ENCODE results near the gene ZBTB5.
A peak's percentile ranks its signal among the peaks of the same experiment; 100 is the strongest.

The ZBTB5 gene

DNA sequence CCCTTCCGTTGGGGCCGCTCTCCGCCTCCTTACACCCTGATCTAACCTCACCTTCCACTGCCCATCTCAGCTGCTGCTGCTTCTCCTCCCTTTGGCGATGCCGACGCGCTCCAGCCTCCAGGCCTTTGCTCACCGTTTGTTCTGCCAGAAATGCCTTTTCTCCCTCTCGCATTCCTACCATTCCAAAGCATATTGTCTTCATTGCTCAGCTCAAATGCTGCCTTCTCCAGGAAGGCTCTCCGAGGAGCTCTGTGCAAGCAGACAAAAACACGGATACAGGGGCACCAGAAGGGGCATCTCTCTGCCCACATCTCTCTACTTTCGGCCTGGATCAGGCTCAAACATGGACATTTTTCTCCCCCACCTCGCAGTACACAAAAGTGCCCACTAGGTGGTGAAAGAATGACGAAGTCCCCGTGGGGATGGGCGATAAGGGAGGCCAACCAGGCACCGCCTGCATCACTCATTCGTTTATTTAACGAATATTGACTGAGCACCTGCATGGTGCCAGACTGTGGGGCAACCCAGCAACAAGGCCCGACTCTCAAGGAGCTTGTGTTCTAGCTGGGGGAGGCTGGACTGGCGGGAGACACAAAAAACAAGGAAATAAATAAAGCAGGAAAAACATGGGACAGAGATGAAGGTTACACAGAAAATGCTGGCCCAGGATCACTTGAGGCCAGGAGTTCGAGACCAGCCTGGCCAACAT is 50.1 kb downstream of the ZBTB5 start:
- TF ChIP-seq, protein P1, sequence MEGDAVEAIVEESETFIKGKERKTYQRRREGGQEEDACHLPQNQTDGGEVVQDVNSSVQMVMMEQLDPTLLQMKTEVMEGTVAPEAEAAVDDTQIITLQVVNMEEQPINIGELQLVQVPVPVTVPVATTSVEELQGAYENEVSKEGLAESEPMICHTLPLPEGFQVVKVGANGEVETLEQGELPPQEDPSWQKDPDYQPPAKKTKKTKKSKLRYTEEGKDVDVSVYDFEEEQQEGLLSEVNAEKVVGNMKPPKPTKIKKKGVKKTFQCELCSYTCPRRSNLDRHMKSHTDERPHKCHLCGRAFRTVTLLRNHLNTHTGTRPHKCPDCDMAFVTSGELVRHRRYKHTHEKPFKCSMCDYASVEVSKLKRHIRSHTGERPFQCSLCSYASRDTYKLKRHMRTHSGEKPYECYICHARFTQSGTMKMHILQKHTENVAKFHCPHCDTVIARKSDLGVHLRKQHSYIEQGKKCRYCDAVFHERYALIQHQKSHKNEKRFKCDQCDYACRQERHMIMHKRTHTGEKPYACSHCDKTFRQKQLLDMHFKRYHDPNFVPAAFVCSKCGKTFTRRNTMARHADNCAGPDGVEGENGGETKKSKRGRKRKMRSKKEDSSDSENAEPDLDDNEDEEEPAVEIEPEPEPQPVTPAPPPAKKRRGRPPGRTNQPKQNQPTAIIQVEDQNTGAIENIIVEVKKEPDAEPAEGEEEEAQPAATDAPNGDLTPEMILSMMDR (IDR thresholded peaks at IDR 0.05; ENCODE audit: unreplicated experiment in 3 of 3) = peak; percentile 84 to 89 (median 86)
- H3K9me3 Mint-ChIP-seq = no peaks in the 10 kb centered on the region
- H3K4me1 Mint-ChIP-seq = peaks cover 23% of the 10 kb centered on the region
- H3K36me3 Mint-ChIP-seq (ENCODE audit: low read depth) = no peaks in the 10 kb centered on the region
- H3K27ac Mint-ChIP-seq = peak overlapping the region; percentile 78 to 91 (median 86)
- H3K27me3 Mint-ChIP-seq (ENCODE audit: low read depth) = peaks cover 17% of the 10 kb centered on the region
- H3K4me3 Mint-ChIP-seq = peak overlapping the region; percentile 2 to 30 (median 5)

DNA sequence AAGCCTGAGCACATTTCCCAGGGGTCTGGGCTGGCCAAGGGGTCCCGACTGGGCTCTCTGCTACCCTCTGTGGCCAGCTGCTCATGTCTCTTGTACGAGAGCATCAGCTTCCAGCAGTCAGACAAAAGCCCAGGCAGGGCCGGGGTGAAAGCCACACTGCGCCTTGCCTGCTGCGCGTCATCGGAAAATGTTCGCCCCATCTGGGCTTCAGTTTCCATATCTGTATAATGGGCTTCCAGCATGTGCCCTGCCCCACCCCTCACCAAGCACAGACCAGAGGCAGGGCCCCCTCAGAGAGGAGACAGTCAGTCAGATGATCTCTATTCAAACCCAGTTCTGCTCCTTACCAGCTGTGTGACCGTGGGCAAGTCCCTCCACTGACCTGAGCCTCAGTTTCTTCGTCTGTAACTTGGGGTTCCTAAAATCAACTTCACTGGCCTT is 50.7 kb downstream of the ZBTB5 start:
- H3K4me3 Mint-ChIP-seq = no peak overlapping the region
- peak overlapping the region; percentile 78 to 91 (median 86) for H3K27ac Mint-ChIP-seq
- peaks cover 17% of the 10 kb centered on the region for H3K27me3 Mint-ChIP-seq (ENCODE audit: low read depth)
- H3K36me3 Mint-ChIP-seq (ENCODE audit: low read depth) = no peaks in the 10 kb centered on the region
- TF ChIP-seq, protein P1 (IDR thresholded peaks at IDR 0.05; ENCODE audit: unreplicated experiment in 3 of 3) = no peak
- H3K9me3 Mint-ChIP-seq = no peaks in the 10 kb centered on the region
- H3K4me1 Mint-ChIP-seq = peaks cover 23% of the 10 kb centered on the region

DNA sequence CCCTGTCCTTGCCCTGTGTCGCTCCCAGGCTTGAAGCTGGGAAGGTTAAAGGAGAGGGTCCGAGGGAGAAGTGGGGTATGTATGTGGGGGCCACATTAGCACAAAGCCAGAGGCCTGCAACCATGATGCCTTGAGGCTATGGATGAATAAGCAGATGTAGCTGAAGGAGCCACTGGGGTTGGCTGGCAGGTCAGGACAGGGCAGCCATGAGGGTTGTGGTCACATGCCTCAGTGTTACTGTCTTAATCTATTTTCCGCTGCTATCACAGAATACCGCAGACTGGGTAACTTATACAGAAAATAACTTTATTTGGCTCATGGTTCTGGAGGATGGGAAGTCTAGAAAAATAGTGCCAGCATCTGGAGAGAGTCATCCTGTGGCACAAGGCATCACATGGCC is 51.9 kb downstream of the ZBTB5 start:
- Mint-ChIP-seq H3K36me3 (ENCODE audit: low read depth) (no peaks in the 10 kb centered on the region), H3K9me3 (no peaks in the 10 kb centered on the region), H3K4me1 (peaks cover 23% of the 10 kb centered on the region), H3K4me3 (no peak overlapping the region), H3K27me3 (ENCODE audit: low read depth) (peaks cover 17% of the 10 kb centered on the region), H3K27ac (peak overlapping the region in 1 of 3 experiments; percentile 61)
- TF ChIP-seq, protein P1 (IDR thresholded peaks at IDR 0.05; ENCODE audit: unreplicated experiment in 3 of 3) = no peak

DNA sequence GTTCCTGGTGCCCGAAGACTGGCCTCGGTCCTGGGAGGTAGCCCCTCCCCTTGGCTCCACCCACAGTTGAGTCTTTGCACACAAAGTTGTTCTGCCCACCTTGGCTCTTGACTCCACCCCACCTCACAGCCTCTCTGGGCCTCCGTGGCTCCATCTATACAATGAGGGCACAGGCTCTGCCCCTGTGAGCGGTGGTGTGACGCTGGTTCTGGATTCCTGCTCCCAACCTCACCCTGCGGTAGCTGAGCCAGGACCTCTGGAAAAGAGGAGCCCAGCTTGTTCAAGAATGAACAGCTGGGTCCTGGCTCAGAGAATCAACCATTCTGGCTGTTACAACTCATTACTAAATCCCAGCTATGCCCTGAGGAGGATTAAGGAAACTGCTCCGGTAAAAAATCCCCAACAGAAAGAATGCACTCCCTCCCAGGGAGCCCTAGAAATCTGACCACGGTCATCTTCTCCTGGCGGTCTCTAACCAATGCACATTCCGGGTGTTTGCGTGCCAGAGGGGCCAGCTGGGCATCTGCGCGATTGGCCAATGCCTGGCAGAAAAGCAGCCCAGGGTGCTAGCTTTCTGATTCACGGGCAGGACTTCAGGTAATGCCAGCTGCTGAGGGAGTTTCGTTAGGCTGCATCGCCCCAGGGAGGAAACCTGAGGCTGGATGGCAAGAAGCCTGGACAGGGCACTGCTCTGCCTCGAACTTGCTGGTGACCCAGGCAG is 52.7 kb downstream of the ZBTB5 start:
- Mint-ChIP-seq H3K27ac (peak overlapping the region; percentile 43 to 87 (median 82)), H3K4me1 (peaks cover 23% of the 10 kb centered on the region), H3K27me3 (ENCODE audit: low read depth) (peaks cover 17% of the 10 kb centered on the region), H3K36me3 (ENCODE audit: low read depth) (no peaks in the 10 kb centered on the region), H3K9me3 (no peaks in the 10 kb centered on the region), H3K4me3 (no peak overlapping the region)
- TF ChIP-seq, protein P1 (IDR thresholded peaks at IDR 0.05; ENCODE audit: unreplicated experiment in 3 of 3) = no peak

DNA sequence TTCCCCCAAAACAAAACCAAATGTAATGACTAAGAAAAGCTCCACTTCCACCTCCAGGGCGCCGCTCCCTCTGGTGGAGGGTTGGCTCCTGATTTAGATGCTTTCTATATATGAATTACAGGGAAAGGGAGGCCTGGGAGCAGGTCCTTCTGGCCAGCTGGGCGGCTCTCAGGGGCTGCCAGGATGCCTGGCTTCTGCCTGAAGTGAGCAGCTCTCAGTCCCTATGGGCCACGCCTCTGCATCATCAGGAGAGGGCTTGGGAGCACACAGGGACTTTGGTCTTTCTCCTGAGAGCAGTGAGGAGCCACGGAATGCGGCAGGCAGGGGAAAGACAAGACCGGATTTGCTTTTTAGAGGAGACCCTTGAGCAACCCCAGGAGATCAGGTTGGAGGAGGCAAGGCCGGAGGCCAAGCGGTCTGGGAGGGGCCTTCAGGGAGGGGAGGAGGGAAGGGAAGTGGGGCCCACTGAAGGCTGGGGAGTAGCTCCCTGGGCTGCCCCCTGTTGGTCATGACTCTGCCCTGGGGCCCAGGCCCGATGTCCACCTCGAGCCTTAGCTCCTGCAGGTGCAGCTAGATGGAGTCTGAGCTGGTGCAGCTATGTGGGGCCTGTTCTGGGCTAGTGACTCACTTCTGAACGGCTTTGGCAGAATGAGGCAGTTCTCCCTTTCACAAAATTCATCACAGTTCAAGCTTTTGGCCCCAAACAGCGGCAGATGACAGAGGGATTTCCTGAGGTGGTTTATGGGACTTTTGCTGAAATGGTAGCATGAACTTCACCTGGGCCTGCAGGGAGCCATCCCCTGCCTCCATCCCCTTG is 54.1 kb downstream of the ZBTB5 start:
- H3K27ac Mint-ChIP-seq = peak overlapping the region in 2 of 3 experiments; percentile 30 to 84
- TF ChIP-seq, protein P1 (IDR thresholded peaks at IDR 0.05; ENCODE audit: unreplicated experiment in 3 of 3) = no peak

More for the DNA sequence above, 54.1 kb downstream of the ZBTB5 start:
- H3K4me1 Mint-ChIP-seq = peaks cover 23% of the 10 kb centered on the region
- H3K27me3 Mint-ChIP-seq (ENCODE audit: low read depth) = peaks cover 17% of the 10 kb centered on the region
- no peaks in the 10 kb centered on the region for H3K36me3 Mint-ChIP-seq (ENCODE audit: low read depth)
- H3K9me3 Mint-ChIP-seq = no peaks in the 10 kb centered on the region
- no peak overlapping the region for H3K4me3 Mint-ChIP-seq
